Mammary epithelial cell (primary cell): Measurements from ENCODE around the gene DPF3.

ENCODE experiments used
- EZH2 ChIP-seq: IDR thresholded peaks from 2 replicates; pipeline ENCODE4 v1.6.1; 2012; ENCODE audit warnings: low read length, inconsistent platforms, borderline replicate concordance
- TF ChIP-seq, protein P1 (sequence below), 2 donors: IDR thresholded peaks in 1 of 2; conservative IDR thresholded peaks in 1 of 2; 2 replicates each; pipeline ENCODE4 v1.5.1; 2011 to 2012; ENCODE audit warnings: inconsistent platforms in 2 of 2, low read length in 2 of 2, mild to moderate bottlenecking in 2 of 2, control low read depth in 1 of 2, low read depth in 1 of 2; ENCODE audit not compliant: insufficient read depth in 1 of 2; ENCODE audit errors: extremely low read depth in 1 of 2

DNA sequence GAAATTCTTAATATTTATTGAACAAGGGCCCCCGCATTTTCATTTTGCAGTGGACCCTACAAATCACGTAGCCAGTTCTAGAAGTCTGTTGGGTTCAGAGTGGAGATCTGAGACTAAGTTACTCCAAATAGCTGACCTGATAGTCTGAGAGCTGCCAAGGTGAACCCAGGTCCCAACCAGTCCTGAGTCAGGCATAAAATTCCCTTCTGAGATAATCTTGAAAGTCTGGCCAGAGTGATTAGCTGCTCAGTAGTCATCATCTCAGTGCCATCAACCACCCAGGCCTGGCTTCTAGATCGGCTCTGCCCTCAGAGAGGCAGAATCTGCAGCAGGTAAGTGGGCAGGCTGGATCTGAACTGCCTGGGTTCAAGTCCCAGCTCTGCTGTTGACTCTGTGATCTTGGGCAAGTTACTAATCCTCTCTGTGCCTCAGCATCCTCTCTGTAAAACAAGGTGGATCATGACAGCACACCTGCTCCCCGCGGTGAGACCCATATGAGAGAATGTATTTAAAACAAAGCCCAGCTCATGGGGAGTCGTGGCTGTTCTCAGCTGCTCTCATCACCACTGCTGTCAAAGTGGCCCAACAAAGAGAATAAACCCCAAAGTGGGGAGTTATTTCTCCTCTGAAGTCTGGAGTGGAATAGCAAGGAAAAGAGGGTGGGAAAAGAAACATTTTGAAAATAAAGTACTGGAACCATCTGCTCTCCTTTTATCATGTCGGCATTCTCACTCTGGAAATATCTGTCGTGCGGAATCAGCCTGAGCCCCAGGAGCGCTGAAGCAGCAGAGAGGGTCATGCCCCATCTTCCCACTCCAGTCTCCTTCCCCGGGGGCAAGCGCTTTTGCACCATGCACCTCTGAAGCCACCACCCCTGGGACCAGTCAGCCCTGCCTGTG, 193.3 kb downstream of the DPF3 start:
- TF ChIP-seq, protein P1, sequence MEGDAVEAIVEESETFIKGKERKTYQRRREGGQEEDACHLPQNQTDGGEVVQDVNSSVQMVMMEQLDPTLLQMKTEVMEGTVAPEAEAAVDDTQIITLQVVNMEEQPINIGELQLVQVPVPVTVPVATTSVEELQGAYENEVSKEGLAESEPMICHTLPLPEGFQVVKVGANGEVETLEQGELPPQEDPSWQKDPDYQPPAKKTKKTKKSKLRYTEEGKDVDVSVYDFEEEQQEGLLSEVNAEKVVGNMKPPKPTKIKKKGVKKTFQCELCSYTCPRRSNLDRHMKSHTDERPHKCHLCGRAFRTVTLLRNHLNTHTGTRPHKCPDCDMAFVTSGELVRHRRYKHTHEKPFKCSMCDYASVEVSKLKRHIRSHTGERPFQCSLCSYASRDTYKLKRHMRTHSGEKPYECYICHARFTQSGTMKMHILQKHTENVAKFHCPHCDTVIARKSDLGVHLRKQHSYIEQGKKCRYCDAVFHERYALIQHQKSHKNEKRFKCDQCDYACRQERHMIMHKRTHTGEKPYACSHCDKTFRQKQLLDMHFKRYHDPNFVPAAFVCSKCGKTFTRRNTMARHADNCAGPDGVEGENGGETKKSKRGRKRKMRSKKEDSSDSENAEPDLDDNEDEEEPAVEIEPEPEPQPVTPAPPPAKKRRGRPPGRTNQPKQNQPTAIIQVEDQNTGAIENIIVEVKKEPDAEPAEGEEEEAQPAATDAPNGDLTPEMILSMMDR (conservative IDR thresholded peaks at IDR 0.05 in 1 of 2, IDR thresholded peaks at IDR 0.05 in 1 of 2; ENCODE audit: extremely low read depth in 1 of 2, insufficient read depth in 1 of 2, low read depth in 1 of 2, low read length in 2 of 2): no peak
- no peak for TF ChIP-seq EZH2
